ENCODE results near the gene BCAS3. TPM values are rescaled to one million over a fixed set of nuclear protein-coding genes. Genes with fewer than 3 reads are reported as not detected.

The BCAS3 gene
- total RNA-seq, 1 experiment from 2014 or later: 26.3 TPM

GRCh38 chr17:61302953-61303816 lies 625.5 kb downstream of the BCAS3 start:
- ChIA-PET RAD21 (ENCODE audit: low non-redundant PET in 1 of 2, low total read pairs in 2 of 2, uncharacterized antibody in 2 of 2, unreplicated experiment in 2 of 2) (no interaction called here), CTCF (no interaction called here), POLR2A (no interaction called here)
- no peak for ATAC-seq
- H3K36me3 ChIP-seq (ENCODE audit: control insufficient read depth in 1 of 2, insufficient read depth in 2 of 2, low read length in 2 of 2): no peaks in the 10 kb centered on the region
- BruUV-seq (replicated peaks): no TSS peak
- TF ChIP-seq ZFX (IDR thresholded peaks at IDR 0.05): no peak
- no peak for TF ChIP-seq MAX (IDR thresholded peaks at IDR 0.05)
- H3K9ac ChIP-seq (ENCODE audit: low read length): no peak overlapping the region
- H3K9me3 ChIP-seq (ENCODE audit: control insufficient read depth in 1 of 2, insufficient read depth in 1 of 2, low read depth in 1 of 2, low read length in 2 of 2): no peaks in the 10 kb centered on the region
- intact Hi-C loops (cut with micrococcal nuclease): no loop called here
- no peak overlapping the region for H3K4me2 ChIP-seq (ENCODE audit: low read length)
- no peak overlapping the region for H3K4me3 ChIP-seq (replicated peaks in 1 of 2; ENCODE audit: low read depth in 1 of 2, low read length in 2 of 2)
- H3K79me2 ChIP-seq (ENCODE audit: insufficient read depth, low read length): no peaks in the 10 kb centered on the region
- H2AFZ ChIP-seq (ENCODE audit: low read depth, low read length, poor library complexity, severe bottlenecking): no peak overlapping the region
- no peaks in the 10 kb centered on the region for H3K27me3 ChIP-seq (ENCODE audit: insufficient read depth, low read length)
- H4K20me1 ChIP-seq (ENCODE audit: insufficient read depth): no peaks in the 10 kb centered on the region
- no peak for DNase-seq (ENCODE audit: low read depth, low spot score)
- no peaks in the 10 kb centered on the region for H3K9me2 ChIP-seq (ENCODE audit: insufficient read depth)
- H3K4me1 ChIP-seq (ENCODE audit: control insufficient read depth in 1 of 2, insufficient read depth in 2 of 2, low read length in 2 of 2): no peaks in the 10 kb centered on the region
- H3K27ac ChIP-seq (ENCODE audit: low read depth, low read length): no peak overlapping the region

- TF ChIP-seq SIN3A (IDR thresholded peaks at IDR 0.05; ENCODE audit: low read depth) (no peak), ATF3 (IDR thresholded peaks at IDR 0.05) (no peak), EZH2 (IDR thresholded peaks at IDR 0.05) (no peak), MAX (IDR thresholded peaks at IDR 0.05) (no peak), ZNF274 (IDR thresholded peaks at IDR 0.05; ENCODE audit: low read depth, low read length) (no peak), SP1 (IDR thresholded peaks at IDR 0.05; ENCODE audit: low read depth) (no peak), JUND (IDR thresholded peaks at IDR 0.05) (no peak), ZBTB33 (IDR thresholded peaks at IDR 0.05; ENCODE audit: extremely low read depth, insufficient replicate concordance, low read length) (no peak), SRF (IDR thresholded peaks at IDR 0.05; ENCODE audit: low read depth) (no peak), POLR2AphosphoS5 (IDR thresholded peaks at IDR 0.05; ENCODE audit: low read depth, low read length) (no peak), YY1 (IDR thresholded peaks at IDR 0.05; ENCODE audit: extremely low read depth, insufficient replicate concordance, low read depth, low read length) (no peak), CEBPB (IDR thresholded peaks at IDR 0.05; ENCODE audit: low read depth) (no peak), EZH2phosphoT487 (IDR thresholded peaks at IDR 0.05; ENCODE audit: borderline replicate concordance) (no peak), EGR1 (IDR thresholded peaks at IDR 0.05; ENCODE audit: low read depth) (no peak), CBX3 (IDR thresholded peaks at IDR 0.05; ENCODE audit: low read depth) (no peak), ZFX (IDR thresholded peaks at IDR 0.05) (no peak), RAD21 (IDR thresholded peaks at IDR 0.05; ENCODE audit: low read depth) (no peak), ELF1 (IDR thresholded peaks at IDR 0.05; ENCODE audit: borderline replicate concordance, low read depth) (no peak)
- CTCF ChIA-PET: no interaction called here
- no peak overlapping the region for H2AFZ ChIP-seq (ENCODE audit: low read depth, low read length, poor library complexity, severe bottlenecking)
- no peak overlapping the region for H3K4me2 ChIP-seq (ENCODE audit: low read length)
- ATAC-seq (no peak), DNase-seq (ENCODE audit: low read depth, low spot score) (no peak)
- H3K27ac ChIP-seq (ENCODE audit: low read depth, low read length): no peak overlapping the region
- RAD21 ChIA-PET (ENCODE audit: low non-redundant PET in 1 of 2, low total read pairs in 2 of 2, uncharacterized antibody in 2 of 2, unreplicated experiment in 2 of 2): no interaction called here
- no peak overlapping the region for H3K4me3 ChIP-seq (replicated peaks in 1 of 2; ENCODE audit: low read depth in 1 of 2, low read length in 2 of 2)
- intact Hi-C loops (cut with micrococcal nuclease): no loop called here
- H3K79me2 ChIP-seq (ENCODE audit: insufficient read depth, low read length): no peaks in the 10 kb centered on the region
- no peaks in the 10 kb centered on the region for H3K4me1 ChIP-seq (ENCODE audit: control insufficient read depth in 1 of 2, insufficient read depth in 2 of 2, low read length in 2 of 2)
- no peaks in the 10 kb centered on the region for H3K27me3 ChIP-seq (ENCODE audit: insufficient read depth, low read length)
- H3K9me3 ChIP-seq (ENCODE audit: control insufficient read depth in 1 of 2, insufficient read depth in 1 of 2, low read depth in 1 of 2, low read length in 2 of 2): no peaks in the 10 kb centered on the region
- no peaks in the 10 kb centered on the region for H3K9me2 ChIP-seq (ENCODE audit: insufficient read depth)
- H3K36me3 ChIP-seq (ENCODE audit: control insufficient read depth in 1 of 2, insufficient read depth in 2 of 2, low read length in 2 of 2): no peaks in the 10 kb centered on the region
- POLR2A ChIA-PET: no interaction called here
- H4K20me1 ChIP-seq (ENCODE audit: insufficient read depth): no peaks in the 10 kb centered on the region
- H3K9ac ChIP-seq (ENCODE audit: low read length): no peak overlapping the region
- BruUV-seq (replicated peaks): no TSS peak
Observed at GRCh38 chr17:61303817-61304096, 626.1 kb downstream of the BCAS3 start.

Measured in HCT116 (cell line).